ENCODE data around the gene LCN1. TPM values are rescaled to one million over a fixed set of nuclear protein-coding genes. Genes with fewer than 3 reads are reported as not detected.

The LCN1 gene
- total RNA-seq, 2 donors from 2014 or later, result not detected

DNA sequence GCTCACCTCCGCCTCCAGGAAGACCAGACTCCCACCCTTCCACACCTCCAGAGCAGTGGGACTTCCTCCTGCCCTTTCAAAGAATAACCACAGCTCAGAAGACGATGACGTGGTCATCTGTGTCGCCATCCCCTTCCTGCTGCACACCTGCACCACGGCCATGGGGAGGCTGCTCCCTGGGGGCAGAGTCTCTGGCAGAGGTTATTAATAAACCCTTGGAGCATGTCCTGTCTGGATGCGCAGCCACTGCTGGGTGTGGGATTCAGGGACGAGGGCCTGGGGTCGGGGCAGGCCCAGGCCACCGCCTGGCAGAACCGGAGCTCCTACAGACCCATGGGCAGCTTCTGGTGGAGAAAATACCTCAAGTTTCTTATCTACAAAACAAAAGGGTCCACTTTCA is 45.3 kb downstream of the LCN1 start:
- Histone ChIP-seq H3K27ac (no peak overlapping the region), H3K27me3 (replicated peaks; ENCODE audit: insufficient read depth) (no peaks in the 10 kb centered on the region), H3K4me3 (no peak overlapping the region), H3K36me3 (no peaks in the 10 kb centered on the region), H3K9me3 (no peaks in the 10 kb centered on the region), H3K4me1 (ENCODE audit: control insufficient read depth in 1 of 2, low read depth in 2 of 2) (no peaks in the 10 kb centered on the region)
- TF ChIP-seq, protein P1, sequence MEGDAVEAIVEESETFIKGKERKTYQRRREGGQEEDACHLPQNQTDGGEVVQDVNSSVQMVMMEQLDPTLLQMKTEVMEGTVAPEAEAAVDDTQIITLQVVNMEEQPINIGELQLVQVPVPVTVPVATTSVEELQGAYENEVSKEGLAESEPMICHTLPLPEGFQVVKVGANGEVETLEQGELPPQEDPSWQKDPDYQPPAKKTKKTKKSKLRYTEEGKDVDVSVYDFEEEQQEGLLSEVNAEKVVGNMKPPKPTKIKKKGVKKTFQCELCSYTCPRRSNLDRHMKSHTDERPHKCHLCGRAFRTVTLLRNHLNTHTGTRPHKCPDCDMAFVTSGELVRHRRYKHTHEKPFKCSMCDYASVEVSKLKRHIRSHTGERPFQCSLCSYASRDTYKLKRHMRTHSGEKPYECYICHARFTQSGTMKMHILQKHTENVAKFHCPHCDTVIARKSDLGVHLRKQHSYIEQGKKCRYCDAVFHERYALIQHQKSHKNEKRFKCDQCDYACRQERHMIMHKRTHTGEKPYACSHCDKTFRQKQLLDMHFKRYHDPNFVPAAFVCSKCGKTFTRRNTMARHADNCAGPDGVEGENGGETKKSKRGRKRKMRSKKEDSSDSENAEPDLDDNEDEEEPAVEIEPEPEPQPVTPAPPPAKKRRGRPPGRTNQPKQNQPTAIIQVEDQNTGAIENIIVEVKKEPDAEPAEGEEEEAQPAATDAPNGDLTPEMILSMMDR (IDR thresholded peaks at IDR 0.05), result no peak
- no peak for DNase-seq (ENCODE audit: low spot score)
- ATAC-seq (ENCODE audit: insufficient number of reproducible peaks, low FRiP score, low read depth), result no peak

DNA sequence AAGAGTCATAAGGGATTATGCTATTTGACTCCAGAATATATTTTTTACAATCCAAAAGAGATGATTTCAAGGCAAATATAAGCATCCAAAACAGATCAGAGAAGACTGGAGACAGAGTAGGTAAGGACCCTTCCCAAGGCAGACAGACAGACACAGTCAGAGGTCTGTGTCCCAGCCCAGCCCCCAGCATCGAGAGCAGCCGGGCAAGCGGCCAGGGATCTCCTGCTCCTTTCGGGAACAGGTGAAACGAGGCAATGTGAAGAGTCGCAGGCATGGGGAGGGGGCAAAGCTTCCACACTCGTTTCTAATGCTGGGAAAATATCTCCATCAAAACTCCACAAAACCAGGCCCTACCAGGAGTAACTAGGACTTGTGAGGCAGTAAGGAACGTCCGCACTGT is 46.1 kb downstream of the LCN1 start:
- ATAC-seq (ENCODE audit: insufficient number of reproducible peaks, low FRiP score, low read depth), result no peak
- Histone ChIP-seq H3K4me3 (no peak overlapping the region), H3K4me1 (ENCODE audit: control insufficient read depth in 1 of 2, low read depth in 2 of 2) (no peaks in the 10 kb centered on the region), H3K36me3 (no peaks in the 10 kb centered on the region), H3K9me3 (no peaks in the 10 kb centered on the region), H3K27me3 (replicated peaks; ENCODE audit: insufficient read depth) (no peaks in the 10 kb centered on the region), H3K27ac (no peak overlapping the region)
- DNase-seq (ENCODE audit: low spot score), result no peak
- TF ChIP-seq, protein P1 (IDR thresholded peaks at IDR 0.05), result no peak

DNA sequence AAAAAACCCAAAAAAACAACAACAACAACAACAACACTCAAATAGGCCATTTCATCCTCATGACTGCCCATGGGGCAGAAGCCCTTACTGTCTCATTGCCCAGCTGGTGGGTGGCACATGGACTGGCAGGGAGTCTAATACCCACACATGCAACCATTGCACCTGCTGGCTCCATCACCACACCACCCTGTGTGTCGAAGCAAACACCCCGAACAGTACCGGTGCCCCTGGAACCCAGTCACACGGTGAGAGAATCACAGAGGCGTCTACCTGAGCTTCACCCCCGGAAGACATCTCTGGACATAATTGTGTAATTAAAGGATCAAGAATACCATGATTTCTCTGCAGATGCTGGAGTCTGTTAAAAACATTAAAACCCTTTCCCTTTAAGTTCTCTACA is 46.8 kb downstream of the LCN1 start:
- no peak overlapping the region for H3K27ac ChIP-seq
- H3K4me3 ChIP-seq, result no peak overlapping the region
- no peaks in the 10 kb centered on the region for H3K9me3 ChIP-seq
- TF ChIP-seq, protein P1 (IDR thresholded peaks at IDR 0.05), result no peak
- H3K4me1 ChIP-seq (ENCODE audit: control insufficient read depth in 1 of 2, low read depth in 2 of 2), result no peaks in the 10 kb centered on the region
- no peaks in the 10 kb centered on the region for H3K27me3 ChIP-seq (replicated peaks; ENCODE audit: insufficient read depth)
- ATAC-seq (ENCODE audit: insufficient number of reproducible peaks, low FRiP score, low read depth) (no peak), DNase-seq (ENCODE audit: low spot score) (no peak)
- no peaks in the 10 kb centered on the region for H3K36me3 ChIP-seq

DNA sequence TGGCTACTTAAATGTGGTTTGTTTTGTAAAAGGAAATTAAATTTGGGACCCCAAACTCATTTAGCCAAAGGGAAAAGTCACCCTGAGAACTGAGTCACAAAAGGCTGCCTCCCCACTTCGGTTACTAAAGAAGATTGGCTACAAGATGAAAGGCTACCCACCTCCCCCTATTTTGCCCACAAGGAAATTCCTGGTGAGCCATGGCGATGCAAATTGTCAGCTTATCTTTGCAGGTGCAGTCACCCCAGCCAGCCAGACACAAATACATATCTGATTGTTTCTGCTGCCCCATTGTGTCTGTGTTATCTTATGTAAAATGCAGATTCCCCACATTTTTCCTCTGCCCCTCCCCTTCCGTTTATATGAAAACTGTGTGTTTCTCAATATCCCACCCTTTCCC is 49.2 kb downstream of the LCN1 start:
- ATAC-seq (ENCODE audit: insufficient number of reproducible peaks, low FRiP score, low read depth) (no peak), DNase-seq (ENCODE audit: low spot score) (no peak)
- no peak overlapping the region for H3K4me3 ChIP-seq
- H3K27ac ChIP-seq, result no peak overlapping the region
- H3K9me3 ChIP-seq, result no peaks in the 10 kb centered on the region
- no peaks in the 10 kb centered on the region for H3K36me3 ChIP-seq
- H3K4me1 ChIP-seq (ENCODE audit: control insufficient read depth in 1 of 2, low read depth in 2 of 2), result no peaks in the 10 kb centered on the region
- TF ChIP-seq, protein P1 (IDR thresholded peaks at IDR 0.05), result no peak
- no peaks in the 10 kb centered on the region for H3K27me3 ChIP-seq (replicated peaks; ENCODE audit: insufficient read depth)

DNA sequence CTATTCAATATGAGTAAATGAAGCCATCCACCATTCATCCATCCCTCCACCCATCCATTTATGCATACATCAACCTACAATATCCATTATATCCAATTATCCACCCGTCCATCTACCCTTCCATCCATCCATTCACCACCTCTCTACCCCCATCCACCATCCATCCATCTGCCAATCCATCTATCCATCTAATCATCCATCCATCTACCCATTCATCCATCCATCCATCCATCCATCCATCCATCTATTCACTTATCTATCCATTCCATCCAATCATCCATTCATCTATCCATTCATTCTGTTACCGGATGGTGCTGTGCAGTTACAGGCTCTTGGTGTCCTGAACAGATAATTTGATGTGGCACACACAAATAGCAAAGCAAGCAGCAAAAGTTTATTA is 51.0 kb downstream of the LCN1 start:
- Histone ChIP-seq H3K36me3 (no peaks in the 10 kb centered on the region), H3K27me3 (replicated peaks; ENCODE audit: insufficient read depth) (no peaks in the 10 kb centered on the region), H3K4me1 (ENCODE audit: control insufficient read depth in 1 of 2, low read depth in 2 of 2) (no peaks in the 10 kb centered on the region), H3K4me3 (no peak overlapping the region), H3K27ac (no peak overlapping the region), H3K9me3 (no peaks in the 10 kb centered on the region)
- DNase-seq (ENCODE audit: low spot score) (no peak), ATAC-seq (ENCODE audit: insufficient number of reproducible peaks, low FRiP score, low read depth) (no peak)
- TF ChIP-seq, protein P1 (IDR thresholded peaks at IDR 0.05), result no peak
